Measurements from ENCODE around the gene HAPLN3.

GRCh38 chr15:88913850-88914169 lies 18.5 kb upstream of the HAPLN3 start:
- TF ChIP-seq EZH2phosphoT487 (IDR thresholded peaks at IDR 0.05; ENCODE audit: insufficient read depth, low read depth) (no peak), EZH2 (IDR thresholded peaks at IDR 0.05; ENCODE audit: insufficient read depth, poor library complexity, severe bottlenecking) (no peak)
